ENCODE data around the gene CD84. TPM values are rescaled to one million over a fixed set of nuclear protein-coding genes. Genes with fewer than 3 reads are reported as not detected.
"Not testable (repeated sequence)": the region's sequence is repeated elsewhere in the genome, so short reads cannot be mapped to it uniquely, and the experiment has no call there.

The CD84 gene
- total RNA-seq, 1 experiment from 2014 or later: not detected

DNA sequence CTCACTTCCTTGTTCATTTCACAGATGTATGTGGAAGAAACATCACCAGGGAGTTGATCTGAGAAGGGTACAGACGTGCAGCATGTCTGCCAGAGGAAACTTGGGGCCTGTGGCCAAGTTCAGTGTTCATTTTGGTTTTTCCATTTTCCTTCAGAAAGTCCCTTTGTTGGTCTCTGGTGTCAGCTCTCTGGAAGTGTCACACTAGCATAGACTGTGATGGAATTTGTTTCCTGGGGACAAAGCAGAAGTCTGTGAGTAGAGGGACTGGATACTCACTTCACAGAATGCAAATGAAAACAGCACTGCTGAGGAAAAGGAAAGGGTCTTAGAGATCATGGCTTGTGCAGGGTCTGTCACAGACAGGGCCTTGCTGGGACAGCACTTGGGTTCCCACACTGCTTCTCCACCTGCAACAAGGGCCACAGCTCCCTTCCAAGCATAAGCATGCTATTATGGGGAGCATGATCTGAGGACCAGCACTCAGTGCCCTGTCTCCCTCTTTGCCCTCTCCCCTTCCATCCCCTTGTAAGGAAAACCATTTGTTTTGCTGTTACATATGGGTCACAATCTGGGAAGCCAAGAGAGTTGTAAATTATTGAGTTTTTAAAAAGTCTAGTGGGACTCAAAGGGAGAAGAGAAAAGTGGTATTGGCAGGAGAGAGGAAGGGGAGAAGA is 31.4 kb upstream of the CD84 start:
- no peak for DNase-seq (ENCODE audit: low read depth)

DNA sequence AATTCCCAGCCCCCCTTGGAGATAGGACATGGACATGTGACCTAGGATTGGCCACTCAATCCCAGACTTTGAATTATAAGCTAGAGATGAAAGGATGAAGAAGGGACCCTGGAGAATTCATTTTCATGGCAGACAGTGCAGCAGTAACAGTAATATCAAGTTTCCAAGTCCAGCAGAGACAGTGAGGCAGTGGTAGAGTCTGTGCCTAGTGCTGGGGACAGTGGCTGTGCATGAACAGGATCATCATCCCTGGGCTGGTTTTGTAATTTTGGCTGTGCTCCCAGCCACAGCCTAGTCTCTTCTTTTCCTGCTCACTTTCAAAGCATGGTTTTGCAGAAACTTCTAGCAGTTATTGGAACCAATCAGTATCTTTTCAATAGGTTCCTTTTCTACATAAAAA is 29.6 kb upstream of the CD84 start:
- DNase-seq (ENCODE audit: low read depth): no peak

DNA sequence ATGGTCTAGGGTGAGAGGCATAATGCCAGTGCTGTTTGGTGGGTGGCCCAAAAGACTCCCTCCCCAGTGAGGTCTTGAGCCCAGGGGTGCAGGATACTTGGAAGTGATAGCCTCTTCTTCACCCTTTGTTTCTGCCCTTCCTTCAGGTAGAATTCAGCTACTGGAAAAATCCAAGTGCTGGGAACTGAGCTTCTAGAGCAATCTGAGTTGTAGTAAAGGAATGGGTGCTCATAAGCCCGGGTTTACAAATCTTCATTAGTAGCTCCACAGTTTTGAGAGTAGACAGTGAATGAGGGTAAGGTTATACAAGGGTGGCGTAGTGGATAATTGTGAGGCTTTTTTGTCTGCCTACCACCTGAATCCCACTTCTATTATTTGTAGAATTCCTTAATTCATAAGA is 29.2 kb upstream of the CD84 start:
- no peak for DNase-seq (ENCODE audit: low read depth)

DNA sequence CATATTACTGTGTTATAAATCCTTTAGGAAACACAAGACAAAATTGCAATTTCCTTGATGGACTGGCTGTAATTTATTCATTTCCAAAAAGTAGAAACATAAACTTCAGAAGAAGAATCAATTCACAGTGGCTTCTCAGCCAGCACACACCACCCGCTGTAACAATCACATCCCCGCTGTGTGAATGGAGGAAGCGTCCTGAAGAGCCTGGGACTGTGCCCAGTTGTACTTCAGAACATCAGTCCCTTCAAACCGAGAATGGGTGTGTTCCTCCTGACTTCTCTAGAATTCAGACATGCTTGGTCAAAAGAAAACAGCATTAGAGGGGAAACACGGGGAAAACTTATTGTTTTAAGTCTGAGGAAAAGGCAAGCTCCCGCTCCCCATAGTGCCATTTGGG is 28.8 kb upstream of the CD84 start:
- DNase-seq (ENCODE audit: low read depth): no peak

DNA sequence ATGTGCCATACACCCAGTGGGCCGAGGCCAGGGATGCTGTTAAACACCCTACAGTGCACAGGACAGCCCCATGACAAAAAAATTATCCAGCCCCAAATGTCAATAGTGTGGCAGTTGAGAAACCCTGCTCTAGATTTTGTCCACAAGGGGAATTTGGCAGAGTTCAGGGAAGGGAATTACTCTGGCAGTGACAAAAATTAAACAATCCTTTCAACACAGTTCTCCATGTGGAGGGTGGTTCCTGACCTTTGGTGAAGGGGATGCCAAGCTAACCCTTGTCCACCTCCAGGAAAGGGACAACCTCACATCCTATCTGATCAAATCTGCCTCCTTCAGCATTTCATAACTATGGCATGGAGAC is 28.4 kb upstream of the CD84 start:
- no peak for DNase-seq (ENCODE audit: low read depth)

DNA sequence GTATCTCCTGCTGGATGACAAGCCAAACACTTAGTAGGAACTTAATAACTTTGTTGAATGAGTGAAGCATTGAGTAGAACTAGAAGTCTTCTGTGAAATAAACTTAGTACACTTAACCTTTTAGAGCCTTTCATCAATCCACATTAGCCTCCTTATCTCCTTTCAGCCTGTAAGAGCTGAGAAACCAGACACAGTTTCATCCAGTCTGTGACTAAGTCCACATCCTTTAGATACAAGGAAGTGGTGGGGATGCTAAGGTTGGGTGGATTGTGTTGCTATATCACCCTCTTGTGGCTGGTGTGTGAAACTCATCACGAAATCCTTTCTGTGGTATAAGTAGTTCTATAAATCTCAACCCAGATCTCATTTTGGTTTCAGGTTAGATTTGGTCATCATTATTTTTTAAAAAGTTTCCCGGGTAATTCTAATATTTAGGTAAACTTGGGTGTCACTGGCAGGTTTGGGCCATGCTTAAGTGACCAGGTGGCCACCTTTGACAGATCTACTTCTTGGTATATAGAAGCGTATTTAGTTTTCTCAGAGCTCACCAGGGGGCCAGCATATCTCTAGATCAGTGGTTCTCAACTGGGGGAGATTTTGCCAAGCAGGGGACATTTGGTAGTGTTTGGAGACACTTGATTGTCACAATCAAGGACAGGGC is 27.8 kb upstream of the CD84 start:
- DNase-seq (ENCODE audit: low read depth): peak; percentile 78

DNA sequence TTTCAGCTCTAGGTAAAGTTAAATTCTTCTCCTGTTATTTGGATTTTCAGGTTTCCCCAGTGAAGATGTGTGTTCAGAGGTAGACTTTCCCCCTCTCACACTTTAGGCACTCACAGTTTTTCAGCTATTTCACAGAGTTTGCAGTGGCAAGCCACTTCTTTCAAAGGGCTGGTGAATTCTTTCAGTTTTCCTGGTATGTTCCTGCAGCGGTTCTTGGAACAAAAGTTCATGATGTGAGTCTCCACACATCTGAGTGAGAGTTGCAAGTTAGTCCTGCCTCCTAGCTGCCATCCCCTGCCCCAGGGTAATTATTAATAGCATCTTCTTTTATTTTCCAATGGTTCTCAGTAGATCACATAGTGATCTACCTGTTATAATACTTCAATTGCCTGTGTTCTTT is 27.3 kb upstream of the CD84 start:
- DNase-seq (ENCODE audit: low read depth): no peak

DNA sequence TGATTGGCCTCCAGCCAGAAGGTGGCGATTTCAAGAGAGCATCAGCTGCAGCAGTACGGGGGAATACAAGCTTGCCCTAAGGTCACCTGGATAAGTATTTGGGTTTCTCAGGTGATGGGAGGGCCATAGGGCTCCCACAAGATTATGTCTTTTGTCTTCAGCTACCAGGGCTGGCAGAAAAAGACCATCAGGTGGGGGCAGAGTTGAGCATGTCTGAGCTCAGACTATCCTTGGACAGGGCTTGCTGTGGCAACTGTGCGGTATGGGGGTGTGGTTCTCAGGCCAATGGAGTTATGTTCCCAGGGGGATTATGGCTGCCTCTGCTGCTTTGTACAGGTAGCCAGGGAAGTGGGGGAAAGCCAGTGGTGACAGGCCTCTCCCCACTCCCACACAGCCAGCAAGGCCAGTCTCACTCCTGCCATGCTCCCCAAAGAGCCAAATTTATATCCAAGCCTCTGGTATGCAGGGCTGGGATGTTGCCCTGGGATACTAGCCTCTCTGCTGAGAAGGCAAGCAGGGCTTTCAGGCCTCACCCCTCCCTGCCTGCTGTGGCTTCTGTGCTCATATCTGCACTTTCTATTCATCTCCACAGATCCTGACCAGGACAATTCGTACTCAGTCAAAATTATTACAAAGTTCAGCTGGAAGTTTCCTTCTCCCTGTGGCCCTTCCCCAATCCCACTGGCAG is 26.6 kb upstream of the CD84 start:
- no peak for DNase-seq (ENCODE audit: low read depth)

DNA sequence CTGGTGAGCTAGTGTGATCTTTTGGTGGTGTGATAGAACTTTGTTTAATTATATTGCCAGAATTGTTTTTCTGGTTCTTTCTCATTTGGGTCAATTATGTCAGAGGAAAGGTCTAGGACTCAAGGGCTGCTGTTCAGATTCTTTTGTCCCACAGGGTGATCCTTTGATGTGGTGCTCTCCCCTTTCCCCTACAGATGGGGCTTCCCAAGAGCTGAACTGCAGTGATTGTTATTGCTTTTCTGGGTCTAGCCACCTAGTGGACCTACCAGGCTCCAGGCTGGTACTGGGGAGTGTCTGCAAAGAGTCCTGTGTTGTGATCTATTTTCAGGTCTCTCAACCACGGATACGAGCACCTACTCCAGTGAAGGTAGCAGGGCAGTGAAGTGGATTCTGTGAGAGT is 25.9 kb upstream of the CD84 start:
- no peak for DNase-seq (ENCODE audit: low read depth)

DNA sequence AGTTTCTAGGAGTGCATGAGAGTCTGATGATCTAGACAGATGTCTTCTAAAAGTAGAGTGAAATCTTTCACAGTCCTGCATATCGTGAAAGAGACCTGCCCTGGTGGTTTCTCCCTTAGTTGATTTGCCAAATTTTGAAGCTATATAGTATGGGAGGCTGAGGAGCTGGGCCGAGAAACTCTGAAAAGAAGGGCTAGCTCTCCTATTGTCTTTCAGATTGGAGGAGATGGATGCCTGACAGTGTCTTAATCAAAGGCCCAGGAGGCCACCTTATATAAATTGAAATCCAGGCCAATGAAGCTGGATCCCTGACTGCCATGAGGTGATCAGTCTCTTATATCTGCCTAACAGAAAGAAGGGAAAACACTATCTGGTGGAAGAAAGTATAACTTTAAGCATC is 18.4 kb upstream of the CD84 start:
- no peak for DNase-seq (ENCODE audit: low read depth)

DNA sequence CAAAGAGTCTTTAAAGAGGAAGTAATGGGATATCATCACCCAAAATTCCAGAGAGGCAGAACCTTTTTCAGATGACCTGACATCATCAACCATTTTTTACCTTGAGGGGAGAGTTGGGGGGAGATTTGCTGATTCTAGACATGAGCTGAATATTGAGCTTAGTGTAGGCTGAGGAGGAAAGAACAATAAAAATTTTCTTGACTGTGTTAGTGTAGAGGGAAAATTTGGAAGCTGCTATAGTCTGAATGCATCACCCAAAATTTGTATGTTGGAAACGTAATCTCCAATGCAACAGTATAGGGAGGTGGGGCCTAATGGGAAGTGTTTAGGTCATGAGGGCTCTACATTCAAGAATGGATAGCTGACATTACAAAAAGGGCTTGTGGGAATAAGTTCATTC is 17.8 kb upstream of the CD84 start:
- no peak for DNase-seq (ENCODE audit: low read depth)

DNA sequence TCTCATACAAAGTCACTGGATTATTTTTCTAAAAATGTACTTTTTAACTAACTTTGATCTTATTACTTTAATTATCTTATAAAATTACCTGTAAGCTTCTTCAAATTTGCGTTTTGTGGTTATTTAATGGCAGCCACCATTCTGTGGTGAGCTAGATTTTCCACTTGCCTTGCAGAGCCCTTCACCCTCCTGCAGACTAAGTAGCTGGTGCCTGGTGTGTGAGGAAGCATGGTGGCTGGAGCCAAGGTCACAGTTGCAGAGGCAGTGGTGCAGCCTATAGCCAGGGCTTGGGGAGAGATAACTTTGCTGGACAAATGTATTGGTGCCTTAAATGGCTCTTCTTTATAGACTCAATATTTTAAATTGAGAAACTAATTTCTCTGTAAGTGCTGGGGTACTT is 11.2 kb upstream of the CD84 start:
- DNase-seq (ENCODE audit: low read depth): no peak

DNA sequence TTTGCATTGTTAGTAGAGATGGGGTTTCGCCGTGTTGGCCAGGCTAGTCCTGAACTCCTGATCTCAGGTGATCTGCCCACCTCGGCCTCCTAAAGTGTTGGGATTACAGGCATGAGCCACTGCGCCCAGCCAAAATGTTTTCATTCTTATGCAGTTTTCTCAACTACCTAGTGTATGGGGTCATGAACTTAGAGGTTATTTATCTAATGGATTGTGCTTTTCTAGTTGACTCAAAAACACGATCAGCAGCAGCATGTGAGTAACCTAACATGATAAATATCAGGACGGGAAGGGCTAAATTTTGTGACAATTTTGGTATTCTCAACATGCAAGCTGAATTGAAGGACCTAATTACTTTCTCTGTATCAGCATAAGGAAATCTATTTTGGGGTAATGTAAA is 9.2 kb upstream of the CD84 start:
- no peak for DNase-seq (ENCODE audit: low read depth)

DNA sequence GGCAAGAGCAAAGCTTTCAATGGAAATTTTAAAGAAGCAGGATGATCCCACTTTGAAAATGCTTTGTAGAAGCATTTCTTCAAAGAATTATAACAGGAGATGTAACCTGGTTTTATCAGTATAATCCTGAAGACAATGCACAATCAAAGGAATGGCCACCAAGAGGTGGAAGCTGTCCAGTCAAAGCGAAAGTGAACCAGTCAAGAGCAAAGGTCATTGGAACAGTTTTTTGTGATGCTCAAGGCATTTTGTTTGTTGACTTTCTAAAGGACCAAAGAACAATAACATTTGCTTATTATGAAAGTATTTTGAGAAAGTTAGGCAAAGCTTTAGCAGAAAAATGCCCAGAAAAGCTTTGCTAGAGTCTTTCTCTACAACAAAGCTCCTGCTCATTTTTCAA is 5.5 kb upstream of the CD84 start:
- no peak for DNase-seq (ENCODE audit: low read depth)

DNA sequence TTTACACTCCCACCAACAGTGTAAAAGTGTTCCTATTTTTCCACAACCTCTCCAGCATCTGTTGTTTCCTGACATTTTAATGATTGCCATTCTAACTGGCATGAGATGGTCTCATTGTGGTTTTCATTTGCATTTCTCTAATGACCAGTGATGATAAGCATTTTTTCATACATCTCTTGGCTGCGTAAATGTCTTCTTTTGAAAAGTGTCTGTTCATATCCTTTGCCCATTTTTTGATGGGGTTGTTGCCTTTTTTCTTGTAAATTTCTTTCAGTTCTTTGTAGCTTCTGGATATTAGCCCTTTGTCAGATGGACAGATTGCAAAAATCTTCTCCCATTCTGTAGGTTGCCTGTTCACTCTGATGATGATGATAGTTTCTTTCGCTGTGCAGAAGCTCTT is 3.7 kb upstream of the CD84 start:
- DNase-seq (ENCODE audit: low read depth): not testable (repeated sequence)

DNA sequence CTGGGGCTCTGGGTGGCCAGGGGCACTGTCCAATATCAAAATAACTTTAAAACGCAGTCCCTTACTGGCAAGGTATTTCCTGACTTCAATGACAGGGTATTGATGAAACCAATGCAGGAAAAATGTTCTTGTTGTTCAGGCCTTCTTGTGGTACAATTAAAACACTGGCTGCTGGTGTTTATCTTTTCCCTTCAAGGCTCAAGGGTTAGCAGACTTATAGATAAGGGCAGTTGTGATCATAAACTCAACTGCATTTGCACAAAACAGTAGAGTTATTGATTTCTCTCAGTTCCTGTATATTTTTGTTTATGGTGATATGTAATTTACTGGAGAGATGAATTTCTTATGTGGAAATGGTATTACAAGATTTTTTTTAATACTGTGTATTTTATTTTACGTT is 2.7 kb upstream of the CD84 start:
- no peak for DNase-seq (ENCODE audit: low read depth)

DNA sequence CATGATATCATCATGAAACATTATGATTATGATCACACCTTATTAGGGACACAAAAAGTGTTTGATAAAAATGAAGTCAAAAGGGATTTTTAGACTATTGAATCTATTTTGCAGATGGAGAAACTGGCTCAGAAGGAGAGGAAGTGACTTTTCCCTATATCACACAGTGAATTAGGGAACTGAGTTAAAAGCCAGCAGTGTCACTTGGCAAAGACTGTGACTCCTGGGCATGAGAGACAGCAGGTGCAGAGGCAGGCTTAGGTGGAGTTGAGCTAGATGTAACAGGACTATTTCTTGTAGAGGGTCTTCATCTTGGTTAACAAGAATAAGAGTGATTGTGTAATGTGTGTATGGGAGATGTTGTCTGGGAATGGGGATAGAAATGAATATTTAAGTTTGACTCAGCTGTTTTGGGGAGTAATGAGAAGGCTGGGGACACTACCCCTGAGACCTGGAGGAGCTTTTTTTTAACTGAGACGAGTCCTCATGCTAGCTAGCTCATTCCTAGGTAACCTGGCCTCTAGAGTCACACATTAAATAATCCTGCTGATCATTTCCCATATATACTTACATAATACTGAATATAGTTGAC is 1.0 kb upstream of the CD84 start:
- no peak for DNase-seq (ENCODE audit: low read depth)

DNA sequence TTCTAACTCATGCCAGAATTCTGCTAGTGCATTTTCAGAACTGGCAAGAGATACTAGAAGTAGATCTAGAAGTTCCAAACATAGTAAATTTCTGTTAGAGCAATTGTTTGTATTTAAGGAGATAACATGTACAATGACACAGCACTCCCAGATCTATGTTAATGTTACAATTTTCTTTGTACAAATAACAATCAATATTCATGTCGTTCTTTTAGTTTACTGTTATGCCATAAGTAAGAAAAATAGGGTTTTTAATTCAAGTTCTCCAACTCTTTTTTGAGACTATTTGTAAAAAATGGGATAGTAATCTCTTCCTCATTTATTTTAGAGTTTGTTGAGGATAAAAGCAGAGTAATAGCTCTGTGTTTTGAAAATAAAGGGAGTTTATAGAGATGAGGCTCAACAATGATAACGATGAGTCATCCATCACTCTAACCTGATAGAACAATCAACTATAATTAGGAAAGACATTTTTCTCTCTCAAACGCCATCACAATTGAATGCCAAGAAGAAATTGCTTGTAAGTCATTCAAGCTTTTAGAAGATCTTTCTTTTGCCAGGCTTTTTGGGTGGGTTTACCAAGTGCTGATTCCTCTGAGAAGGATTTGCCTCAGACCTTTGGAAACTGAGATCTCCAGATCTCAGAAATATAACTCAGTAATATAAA is 638 bp downstream of the CD84 start:
- no peak for DNase-seq (ENCODE audit: low read depth)

DNA sequence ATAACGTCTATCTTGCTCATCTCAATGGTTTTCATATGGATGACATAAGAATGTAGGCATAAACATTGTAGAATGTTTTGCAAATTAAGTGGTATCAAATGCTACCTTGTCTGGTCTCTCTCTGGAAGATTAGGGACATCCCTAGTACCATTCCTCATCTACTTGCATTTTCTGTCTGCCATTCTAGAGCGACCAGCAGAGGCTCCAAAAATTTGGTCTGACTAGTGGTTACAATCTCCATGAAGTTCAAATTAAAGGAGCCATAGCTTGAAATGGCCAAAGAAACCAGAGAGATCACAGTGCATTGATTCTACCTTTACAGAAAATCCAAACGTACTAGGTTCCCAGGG is 1.1 kb downstream of the CD84 start:
- no peak for DNase-seq (ENCODE audit: low read depth)

DNA sequence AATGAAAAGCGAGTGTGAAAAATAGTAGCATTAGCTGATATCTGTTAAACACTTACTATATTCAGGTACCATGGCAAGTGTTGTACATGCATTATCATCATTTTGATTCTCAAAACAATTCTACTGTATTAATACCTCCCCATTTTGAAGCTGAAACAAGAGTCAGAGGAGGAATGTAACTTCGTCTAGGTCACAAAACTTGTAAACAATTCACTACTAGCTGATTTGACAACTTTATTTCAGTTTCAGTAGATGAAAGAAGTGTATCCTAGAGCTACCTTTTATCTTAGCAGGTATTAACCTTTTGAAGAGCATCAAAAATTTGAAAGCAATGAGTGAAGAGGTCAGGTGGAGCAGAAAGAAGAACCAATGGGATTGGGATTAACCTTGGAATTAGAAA is 1.6 kb downstream of the CD84 start:
- DNase-seq (ENCODE audit: low read depth): no peak

DNA sequence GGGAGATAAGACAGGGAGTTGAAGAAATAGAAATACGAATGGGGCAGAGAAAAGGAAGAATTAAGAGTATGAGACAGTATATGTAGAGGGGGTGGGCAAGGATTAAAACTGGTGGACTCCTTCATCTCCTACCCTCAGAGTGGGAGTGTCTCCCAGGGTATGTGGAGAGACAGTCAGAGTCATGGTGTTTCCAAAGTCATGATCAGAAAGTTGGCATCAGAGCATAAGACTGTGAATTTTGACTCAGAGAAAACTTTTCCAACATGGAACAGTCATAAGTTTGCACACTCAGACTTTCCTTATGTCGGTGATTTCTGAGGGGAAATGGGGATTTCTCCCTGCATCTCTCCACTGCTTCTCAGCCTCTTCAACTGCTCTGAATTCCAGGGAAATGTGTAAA is 2.4 kb downstream of the CD84 start:
- no peak for DNase-seq (ENCODE audit: low read depth)

DNA sequence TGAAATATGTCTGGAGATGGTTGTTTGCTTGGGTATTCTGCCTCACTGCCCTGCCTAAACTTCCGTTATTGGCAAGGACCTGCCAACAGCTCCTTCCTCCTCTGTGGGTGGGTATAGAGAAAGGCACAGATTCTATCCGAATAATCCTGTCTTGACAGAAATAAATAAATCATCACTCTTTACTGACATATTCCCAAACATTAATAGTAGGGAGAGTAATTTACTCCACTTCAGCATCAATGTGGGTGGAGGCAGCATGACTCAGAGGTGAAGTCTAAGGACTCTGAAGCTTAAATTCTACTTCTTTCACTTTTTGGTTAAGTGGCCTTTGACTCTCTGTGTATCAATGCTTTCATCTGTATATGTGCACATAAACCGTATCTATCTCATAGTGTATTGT is 2.9 kb downstream of the CD84 start:
- DNase-seq (ENCODE audit: low read depth): no peak
